ENCODE measurements around the gene BRMS1L. TPM values are rescaled to one million over a fixed set of nuclear protein-coding genes. Genes with fewer than 3 reads are reported as not detected.

BRMS1L gene
- total and polyA plus RNA-seq, 2 of the 13 experiments (the other 11 are each of a cell fraction or from before 2014, with no cell fraction given) = 21.1 to 23.8 TPM

DNA sequence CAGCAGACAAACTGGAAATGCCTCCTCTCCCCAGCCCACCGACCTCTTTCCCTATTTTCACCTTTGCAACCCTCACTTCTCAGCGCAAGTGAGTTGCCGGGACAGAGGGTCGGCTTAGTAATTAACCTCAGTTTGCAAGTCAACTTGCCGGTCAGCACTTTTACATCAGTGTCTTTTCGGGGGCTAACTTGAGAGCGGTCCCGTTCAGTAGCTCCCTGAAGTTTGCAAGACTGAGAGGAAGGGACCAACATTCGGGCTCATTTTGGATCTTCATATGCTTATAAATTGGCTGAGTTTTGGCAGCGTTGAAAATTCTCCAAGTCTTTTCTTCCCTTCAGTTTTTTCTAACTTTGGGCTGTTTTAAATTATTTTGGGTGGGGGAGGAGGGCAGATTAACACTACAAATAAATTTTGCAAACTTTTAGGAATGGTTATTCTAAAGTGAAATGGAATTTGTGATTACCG, 846 bp downstream of the BRMS1L start (continued):
- TF ChIP-seq SKI (IDR thresholded peaks at IDR 0.05; ENCODE audit: partially characterized antibody) (peak; percentile 3), TBP (CRISPR knock-in tag; IDR thresholded peaks at IDR 0.05) (peak; percentile 90; the same call in 1 of the 2 replicates), KDM5A (IDR thresholded peaks at IDR 0.05; ENCODE audit: borderline replicate concordance, low read length) (peak; percentile 77), E2F2 (CRISPR knock-in tag; IDR thresholded peaks at IDR 0.05; ENCODE audit: borderline replicate concordance) (no peak), ZNF629 (CRISPR knock-in tag; conservative IDR thresholded peaks at IDR 0.05) (0 out of 2 replicates have a peak, but pooled peaks have one; percentile 14), ZFAT (CRISPR knock-in tag; conservative IDR thresholded peaks at IDR 0.05) (0 out of 2 replicates have a peak, but pooled peaks have one; percentile 47), TP53 (CRISPR knock-in tag; conservative IDR thresholded peaks at IDR 0.05) (peak; percentile 55), XBP1 (CRISPR knock-in tag; IDR thresholded peaks at IDR 0.05) (0 out of 2 replicates have a peak, but pooled peaks have one; percentile 38), SNAI1 (CRISPR knock-in tag; IDR thresholded peaks at IDR 0.05; ENCODE audit: borderline replicate concordance) (0 out of 2 replicates have a peak, but pooled peaks have one; percentile 85), ZBTB3 (CRISPR knock-in tag; IDR thresholded peaks at IDR 0.05; ENCODE audit: borderline replicate concordance, low read depth) (0 out of 2 replicates have a peak, but pooled peaks have one; percentile 26), ZSCAN31 (CRISPR knock-in tag; IDR thresholded peaks at IDR 0.05; ENCODE audit: low read depth) (0 out of 2 replicates have a peak, but pooled peaks have one; percentile 22), MAFF (IDR thresholded peaks at IDR 0.05; ENCODE audit: low read depth, low read length) (peak; percentile 70), PHF21A (CRISPR knock-in tag; IDR thresholded peaks at IDR 0.05) (peak; percentile 42; the same call in 1 of the 2 replicates), ZSCAN30 (CRISPR knock-in tag; IDR thresholded peaks at IDR 0.05) (no peak), ZNF660 (CRISPR knock-in tag; IDR thresholded peaks at IDR 0.05; ENCODE audit: borderline replicate concordance, low read depth) (0 out of 2 replicates have a peak, but pooled peaks have one; percentile 6), ZFP82 (CRISPR knock-in tag; IDR thresholded peaks at IDR 0.05; ENCODE audit: borderline replicate concordance) (0 out of 2 replicates have a peak, but pooled peaks have one; percentile 66), GATAD2A (CRISPR knock-in tag; IDR thresholded peaks at IDR 0.05) (no peak), ZFP41 (CRISPR knock-in tag; IDR thresholded peaks at IDR 0.05; ENCODE audit: borderline replicate concordance) (no peak), HMGA1 (CRISPR knock-in tag; conservative IDR thresholded peaks at IDR 0.05) (0 out of 2 replicates have a peak, but pooled peaks have one; percentile 24), ZBTB42 (CRISPR knock-in tag; IDR thresholded peaks at IDR 0.05) (no peak)
- TF ChIP-seq, protein P1, sequence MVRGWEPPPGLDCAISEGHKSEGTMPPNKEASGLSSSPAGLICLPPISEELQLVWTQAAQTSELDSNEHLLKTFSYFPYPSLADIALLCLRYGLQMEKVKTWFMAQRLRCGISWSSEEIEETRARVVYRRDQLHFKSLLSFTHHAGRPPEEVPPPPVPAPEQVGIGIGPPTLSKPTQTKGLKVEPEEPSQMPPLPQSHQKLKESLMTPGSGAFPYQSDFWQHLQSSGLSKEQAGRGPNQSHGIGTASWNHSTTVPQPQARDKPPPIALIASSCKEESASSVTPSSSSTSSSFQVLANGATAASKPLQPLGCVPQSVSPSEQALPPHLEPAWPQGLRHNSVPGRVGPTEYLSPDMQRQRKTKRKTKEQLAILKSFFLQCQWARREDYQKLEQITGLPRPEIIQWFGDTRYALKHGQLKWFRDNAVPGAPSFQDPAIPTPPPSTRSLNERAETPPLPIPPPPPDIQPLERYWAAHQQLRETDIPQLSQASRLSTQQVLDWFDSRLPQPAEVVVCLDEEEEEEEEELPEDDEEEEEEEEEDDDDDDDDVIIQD (CRISPR knock-in tag; IDR thresholded peaks at IDR 0.05; ENCODE audit: low read depth) = 0 out of 2 replicates have a peak, but pooled peaks have one; percentile 10
- TF ChIP-seq, protein P2, sequence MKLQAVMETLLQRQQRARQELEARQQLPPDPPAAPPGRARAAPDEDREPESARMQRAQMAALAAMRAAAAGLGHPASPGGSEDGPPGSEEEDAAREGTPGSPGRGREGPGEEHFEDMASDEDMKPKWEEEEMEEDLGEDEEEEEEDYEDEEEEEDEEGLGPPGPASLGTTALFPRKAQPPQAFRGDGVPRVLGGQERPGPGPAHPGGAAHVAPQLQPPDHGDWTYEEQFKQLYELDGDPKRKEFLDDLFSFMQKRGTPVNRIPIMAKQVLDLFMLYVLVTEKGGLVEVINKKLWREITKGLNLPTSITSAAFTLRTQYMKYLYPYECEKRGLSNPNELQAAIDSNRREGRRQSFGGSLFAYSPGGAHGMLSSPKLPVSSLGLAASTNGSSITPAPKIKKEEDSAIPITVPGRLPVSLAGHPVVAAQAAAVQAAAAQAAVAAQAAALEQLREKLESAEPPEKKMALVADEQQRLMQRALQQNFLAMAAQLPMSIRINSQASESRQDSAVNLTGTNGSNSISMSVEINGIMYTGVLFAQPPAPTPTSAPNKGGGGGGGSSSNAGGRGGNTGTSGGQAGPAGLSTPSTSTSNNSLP (IDR thresholded peaks at IDR 0.05; ENCODE audit: low read depth, low read length) = peak; percentile 9; the same call in 1 of the 2 replicates

All from HepG2 (cell line).